GM19035 (cell line): Measurements from ENCODE around the gene PHF10.

Experiments used
- ATAC-seq: cut with Tn5 transposase; IDR thresholded peaks from one replicate; pipeline ENCODE4 v1.9.1; 2021; ENCODE audit not compliant: unreplicated experiment

The PHF10 gene

DNA sequence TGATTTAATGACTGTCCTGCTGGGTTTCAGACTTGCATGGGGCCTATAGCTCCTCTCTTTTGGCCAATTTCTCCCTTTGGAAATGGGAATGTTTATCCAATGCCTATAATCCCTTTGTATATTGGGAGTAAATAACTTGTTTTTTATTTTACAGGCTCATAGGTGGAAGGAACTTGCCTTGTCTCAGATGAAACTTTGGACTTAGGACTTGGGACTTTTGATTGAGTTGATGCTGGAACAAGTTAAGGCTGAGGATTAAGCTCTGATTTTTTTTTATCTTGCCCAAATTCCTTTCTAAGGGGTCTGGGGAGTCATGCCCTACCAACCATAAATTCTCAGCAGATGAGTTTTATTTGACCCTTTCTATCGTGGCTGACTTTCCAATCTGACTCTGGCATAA lies 46.0 kb downstream of the PHF10 start:
- ATAC-seq: no peak

DNA sequence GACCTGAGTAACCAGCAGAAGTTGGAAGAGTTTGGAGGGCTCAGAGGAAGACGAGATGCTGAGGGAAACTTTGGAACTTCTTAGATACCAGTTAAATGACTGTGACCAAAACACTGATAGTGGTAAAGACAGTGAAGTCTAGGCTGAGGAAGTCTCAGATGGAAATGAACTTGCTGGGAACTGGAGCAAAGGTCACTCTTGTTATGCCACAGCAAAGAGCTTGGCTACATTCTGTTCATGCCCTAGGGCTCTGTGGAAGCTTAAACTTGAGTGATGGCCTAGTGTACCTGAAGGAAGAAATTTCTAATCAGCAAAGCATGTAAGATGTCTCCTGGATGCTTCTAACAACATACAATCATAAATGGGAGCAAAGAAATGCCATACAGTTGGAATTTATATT lies 47.2 kb downstream of the PHF10 start:
- no peak for ATAC-seq

DNA sequence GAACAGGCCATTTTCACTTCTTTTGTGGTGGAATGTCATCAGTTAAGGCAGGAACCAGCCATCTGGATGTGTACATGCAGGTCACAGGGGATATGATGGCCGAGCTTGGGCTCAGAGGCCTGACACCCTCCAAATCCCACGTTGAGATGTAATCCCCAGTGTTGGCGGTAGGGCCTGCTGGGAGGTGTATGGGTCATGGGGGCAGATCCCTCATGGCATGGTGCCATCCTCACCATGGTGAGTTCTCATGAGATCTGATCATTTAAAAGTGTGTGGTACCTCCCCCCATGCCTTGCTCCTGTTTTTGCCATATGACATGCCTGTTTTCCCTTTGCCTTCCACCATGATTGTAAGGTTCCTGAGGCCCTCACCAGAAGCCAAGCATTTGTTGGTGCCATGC lies 49.3 kb downstream of the PHF10 start:
- no peak for ATAC-seq

DNA sequence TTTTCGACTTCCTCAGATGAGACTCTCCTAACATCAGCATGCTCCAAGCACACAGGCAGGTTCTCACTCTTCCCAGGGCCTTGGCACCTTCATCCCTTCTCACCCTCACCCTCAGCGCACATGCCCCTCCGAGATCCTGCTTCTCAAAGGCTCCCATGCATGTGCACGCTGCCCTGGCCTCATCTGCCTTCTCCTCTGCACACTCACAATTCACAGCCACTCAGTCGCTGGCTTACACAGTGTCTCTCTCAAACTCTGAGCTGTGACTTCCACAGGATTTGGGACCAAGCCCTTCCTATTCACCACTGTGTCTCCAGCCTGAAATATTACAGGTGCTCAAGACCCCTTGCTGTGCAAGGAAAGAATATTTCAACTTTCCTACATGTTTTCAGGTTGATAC lies 52.7 kb downstream of the PHF10 start:
- ATAC-seq: no peak

DNA sequence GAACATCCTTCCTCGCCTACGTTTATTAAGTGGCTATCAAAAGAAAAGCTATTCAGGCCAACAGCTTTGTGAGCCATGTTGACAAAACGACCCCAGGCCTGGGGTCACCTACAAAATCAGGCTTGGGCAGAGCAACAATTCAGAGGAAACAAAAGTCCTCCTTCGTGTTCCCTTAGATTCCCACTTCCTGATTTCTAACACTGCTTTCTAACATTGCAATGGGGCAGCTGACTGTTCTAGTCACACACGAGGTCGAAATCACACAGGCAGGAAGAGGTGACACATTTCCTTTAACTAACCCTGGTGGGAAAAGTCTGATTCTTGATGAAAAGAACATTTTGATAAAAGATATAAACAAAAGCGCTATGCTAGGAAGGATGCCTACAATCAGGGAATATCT lies 54.4 kb downstream of the PHF10 start:
- ATAC-seq: no peak

DNA sequence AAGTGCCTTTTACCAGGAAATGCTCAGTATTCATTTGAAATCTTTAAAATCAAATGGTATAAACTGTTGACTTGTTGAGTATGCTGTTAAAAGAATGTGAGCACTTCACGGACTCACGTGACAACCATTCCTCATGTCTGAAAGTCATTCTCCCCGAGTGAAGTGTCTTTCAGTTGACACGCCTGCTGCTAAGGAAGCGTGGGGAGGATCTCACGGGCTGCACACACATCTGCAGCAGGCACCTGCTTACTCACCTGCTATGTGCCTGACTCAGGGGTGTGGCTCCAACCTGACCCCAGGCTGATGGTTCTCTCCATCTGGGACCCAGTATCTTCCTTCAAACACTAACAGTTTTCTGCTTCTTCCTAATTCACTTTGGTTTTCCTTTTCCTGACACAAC lies 55.2 kb downstream of the PHF10 start:
- ATAC-seq: no peak

DNA sequence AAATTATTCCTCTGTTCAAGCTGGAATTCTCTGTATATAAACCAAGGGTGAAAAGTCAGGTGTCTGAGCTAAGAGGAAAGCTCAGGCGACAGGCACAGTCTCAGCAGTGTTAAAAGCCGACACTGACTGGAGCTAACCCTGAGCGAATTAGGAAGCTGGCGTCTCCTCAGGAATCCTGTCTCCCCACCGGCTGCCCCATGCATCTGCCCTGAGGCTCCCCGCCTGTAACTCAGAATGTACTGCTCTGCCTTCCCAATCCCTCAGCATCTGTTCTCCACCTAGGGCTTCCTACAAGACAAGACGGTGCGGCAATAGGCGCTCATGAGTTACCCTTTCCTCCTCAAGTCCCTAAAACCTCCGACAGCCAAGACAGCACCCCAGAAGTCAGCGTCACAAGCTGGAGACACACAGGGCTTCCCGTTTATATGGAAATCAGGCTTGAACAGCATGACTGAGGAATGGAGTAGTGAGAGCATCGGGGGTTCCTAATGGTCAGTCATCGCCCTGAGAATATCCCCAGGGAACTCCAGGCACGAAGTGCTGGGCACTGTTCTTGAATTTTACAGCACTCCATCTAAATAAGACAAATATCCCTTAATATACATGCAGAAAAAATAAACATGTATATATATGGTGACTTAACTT lies 56.0 kb downstream of the PHF10 start:
- ATAC-seq: no peak

DNA sequence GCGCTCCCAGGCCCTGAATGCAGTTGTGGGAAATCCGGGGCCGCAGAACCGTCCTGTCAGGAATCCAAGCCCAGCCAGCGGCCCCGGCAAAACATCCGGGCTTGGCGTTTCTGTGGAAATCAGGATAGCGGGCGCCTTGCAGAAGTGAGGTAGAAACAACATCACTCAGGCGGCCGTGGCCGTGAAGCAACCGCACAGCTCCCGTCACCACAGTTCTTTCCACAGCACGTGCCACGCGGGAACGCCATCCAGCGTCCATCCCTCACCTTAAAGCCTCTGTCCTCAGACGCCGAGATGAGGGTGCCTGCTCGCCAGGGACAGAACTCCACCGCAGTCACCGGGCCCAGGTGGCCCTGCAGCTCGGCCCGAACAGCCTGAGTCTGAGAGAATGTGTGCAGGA lies 56.6 kb downstream of the PHF10 start:
- ATAC-seq: no peak

DNA sequence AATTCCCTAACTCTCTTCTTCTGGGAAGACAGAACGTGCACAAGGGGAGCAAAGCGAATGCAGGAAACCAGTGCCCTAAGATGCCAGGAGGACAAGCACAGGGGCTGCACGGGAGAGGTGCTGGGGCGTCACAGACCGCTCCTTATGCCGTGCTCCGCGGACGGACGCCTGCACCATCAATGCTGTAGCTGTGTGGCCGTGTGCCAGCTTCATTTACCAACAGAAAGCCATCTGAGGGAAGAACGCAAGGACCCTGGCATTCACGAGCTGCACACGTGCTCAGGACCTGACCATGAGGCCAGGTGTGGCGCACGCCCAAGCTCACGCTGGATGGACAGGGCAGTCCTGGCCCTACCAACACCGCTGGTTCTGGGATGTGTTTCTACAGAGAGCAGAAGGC lies 57.9 kb downstream of the PHF10 start:
- ATAC-seq: no peak

DNA sequence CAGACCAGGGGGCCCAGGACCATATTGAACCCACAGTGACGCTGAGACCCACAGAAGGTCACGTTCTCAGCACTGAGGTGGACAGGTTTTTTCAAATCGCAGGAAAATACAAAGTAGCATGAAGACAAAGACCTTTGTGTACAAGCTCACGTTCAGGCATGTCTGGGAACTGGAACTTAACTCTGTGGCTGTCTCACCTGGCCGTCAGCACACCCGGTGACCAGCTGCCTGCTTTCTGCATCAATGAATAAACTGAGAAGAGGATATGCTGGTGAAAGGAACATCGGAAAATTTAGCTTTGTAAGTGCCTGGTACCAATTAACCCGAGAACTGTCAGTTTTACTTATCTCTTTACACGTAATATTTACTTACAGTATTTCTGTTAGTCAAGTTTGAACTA lies 59.0 kb downstream of the PHF10 start:
- ATAC-seq: no peak

DNA sequence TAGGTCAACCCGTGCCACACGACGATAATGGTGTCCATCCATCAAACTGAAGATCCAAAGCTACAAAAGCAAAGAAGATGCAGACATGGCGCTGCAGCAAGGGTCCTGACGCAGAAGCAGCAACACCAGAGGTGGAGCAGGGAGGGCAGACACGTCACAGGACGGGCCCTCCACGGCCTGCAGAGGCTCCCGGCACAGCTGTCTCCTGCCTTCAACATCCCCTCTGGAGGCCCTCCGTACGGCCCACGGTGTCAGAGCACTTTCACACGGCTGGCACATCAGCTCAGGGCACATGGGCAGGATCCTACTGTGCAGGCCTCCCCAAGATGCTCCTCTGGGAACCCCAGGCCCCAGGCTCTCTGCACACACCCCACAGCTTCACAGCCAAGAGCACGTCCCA lies 60.1 kb downstream of the PHF10 start:
- ATAC-seq: no peak

DNA sequence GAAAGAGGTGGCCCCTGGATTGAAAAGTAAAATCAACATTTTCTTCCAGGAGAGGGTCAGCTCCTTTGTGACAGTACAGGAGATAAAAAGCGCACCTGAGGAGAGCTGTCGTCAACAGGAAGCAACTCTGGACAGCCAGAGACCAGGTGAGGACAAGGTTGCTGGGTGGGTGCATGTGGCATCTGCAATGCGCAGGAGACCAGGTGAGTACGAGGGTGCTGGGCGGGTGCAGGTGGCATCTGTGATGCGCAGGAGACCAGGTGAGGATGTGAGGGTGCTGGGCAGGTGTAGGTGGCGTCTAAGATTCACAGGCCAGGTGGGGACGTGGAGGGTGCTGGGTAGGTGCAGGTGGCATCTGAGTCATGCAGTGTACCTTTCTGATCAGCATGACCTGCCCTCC lies 60.8 kb downstream of the PHF10 start:
- no peak for ATAC-seq

DNA sequence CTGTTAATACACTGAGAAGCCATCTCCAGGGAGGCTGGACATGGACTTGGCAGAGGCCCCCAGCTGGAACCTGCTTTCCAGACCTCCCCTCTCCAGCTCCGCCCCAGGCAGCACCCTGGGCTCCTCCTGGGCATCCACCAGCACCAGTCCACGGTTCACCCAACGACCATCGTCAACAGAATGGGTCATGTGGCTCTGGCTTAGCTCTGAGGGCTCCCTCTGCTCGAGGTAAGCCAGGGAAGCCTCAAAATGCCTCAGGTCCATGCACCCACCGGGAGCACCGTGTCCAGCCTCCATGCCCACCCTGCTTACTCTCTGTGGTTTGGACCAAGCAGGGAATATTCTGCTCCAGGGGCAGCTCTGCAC lies 62.9 kb downstream of the PHF10 start:
- no peak for ATAC-seq

DNA sequence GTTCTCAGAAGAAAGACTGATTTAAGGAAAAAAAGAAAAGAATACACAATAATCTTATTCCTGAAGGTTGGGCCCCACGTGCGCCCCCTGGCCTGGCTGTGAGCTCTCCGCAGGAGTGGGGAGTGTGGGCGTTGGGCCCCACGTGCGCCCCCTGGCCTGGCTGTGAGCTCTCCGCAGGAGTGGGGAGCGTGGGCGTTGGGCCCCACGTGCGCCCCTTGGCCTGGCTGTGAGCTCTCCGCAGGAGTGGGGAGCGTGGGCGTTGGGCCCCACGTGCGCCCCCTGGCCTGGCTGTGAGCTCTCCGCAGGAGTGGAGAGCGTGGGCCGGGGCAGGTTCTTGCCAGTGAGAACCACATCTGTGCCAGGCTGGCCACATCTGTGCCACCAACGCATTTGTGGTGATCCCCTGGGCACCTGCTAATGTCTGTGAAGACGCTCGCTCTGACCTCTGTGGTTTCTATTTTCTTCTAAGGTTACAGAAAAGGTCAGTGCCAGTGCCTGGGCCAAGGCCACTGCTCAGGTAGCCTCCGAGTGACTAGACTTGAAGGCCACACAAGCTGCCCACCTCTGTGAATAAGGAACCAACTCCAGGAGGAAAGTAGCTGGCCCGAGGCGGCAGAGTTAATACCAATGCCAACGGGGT lies 63.4 kb downstream of the PHF10 start:
- no peak for ATAC-seq

DNA sequence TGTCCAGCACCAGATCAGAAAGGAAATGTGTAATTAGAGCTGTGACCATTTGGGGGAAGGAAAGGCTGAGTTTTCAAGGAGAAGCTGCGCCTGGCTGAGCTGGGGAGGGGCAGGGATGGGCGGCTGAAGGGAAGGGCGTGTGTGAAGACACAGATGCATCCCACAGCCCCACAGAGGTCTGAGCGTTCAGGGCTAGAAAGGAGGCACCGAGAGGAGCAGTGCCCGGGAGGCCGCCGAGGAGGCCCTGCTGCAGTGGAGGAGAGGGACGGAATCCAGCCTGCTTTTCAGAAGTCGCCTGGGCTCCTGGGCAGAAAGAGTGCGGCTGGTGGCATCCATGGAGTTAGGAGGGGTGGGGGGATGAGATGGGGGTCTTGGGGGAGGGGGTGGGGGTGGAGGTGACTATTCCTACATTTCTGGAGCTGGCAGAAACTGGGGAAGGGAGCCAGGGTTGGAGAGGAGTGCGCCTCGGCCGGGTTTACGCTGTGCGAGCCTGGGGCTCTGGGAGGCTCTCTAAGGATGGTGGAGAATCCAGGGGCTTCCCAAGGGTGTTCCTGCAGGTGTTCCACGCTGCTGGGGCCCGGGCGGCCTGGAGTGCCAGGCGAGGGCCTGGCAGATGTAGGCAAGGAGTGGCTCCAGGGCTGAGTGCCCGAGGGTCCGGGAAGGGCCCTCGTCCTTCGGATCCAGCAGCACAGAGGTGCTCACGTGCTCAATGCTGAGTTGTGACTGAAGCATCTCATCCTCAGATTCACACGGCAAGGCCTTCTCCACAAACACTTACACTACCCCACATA lies 64.3 kb downstream of the PHF10 start:
- ATAC-seq: no peak

DNA sequence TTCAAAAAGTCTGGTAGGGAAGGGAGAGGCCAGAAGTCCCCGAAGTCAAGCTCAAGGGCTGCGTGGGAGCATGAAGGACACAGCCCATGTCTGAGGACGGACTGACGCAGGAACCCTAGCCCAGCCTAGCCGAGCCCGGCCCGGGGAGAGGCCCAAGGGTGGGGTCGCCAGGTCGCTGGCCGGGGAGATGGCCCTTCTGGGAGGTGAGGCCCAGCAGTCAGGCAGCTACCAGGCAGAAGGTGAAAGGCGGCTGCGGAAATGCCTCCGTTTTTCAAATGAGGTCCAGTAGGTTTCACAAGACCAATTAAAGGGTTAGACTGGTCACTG lies 67.1 kb downstream of the PHF10 start:
- no peak for ATAC-seq

DNA sequence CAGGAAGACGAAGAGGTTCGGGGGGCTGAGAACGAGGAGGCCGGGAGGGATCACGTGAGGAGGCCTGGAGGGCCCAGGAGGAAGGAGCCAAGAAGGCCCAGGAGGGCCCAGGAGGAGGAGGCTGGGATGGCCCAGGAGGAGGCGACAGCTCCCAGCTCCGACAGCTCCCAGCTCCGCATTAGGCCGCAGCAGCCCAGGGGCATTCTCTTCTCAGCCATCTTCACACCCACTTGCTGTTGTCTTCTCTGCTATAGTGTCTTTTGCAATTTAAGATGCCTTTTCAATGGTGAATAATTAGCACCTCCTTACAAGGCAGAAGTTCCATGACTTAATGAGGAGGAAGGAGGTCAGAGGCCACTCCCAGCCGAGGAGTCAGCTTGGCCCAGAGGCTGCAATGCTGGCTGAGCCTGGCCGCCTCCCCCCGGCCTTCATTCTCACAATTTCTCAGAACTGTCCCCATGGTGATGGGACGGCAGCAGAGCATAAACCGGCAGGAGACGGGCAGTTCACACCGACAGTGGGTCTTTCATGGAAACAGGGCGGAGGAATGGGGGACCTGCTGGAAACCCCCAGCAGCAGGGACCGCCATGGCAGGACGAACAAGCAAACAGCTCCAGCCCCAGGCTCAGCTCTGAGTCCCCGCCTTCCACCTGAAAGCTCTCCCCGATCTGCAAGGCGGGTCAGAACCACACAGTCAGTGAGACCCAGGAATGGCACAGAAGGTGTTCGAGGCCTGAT lies 67.6 kb downstream of the PHF10 start:
- ATAC-seq: no peak

DNA sequence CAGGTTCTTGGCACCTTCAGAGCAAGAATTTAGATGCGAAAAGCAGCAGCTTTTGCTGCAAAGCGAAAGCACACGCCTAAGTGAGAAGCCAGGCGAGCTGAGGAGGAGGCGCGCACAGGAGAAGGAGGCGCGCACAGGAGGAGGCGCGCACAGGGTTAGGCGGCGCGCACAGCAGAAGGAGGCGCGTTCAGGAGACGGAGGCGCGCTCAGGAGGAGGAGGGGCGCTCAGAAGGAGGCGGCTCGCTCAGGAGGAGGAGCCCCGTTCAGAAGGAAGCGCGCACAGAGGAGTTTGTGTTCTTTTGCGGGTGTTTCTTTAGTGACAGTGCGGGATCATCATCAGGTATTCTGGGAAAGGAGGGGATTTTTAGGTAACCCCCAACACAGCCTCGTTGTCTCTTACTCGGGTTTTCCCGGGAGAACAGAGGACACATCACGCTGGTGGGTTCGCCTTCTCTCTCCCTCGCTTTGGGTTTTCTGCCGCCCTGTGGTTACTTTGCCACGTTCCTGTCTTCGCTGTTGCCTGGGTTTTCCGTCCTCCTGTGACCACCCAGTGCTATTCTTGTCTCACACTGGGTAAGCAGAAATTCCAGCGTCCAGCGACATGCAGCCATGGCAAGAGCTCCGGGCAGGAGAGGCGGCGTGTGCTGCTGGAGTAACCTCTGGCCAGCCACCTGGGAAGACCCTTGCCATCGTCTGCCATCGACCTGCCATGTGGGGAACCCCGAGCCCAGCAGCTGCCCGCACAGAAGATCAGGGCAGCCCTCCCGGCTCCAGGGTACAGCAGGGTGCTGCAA lies 69.5 kb downstream of the PHF10 start:
- ATAC-seq: peak; percentile 93
